GM18951 (cell line): Measurements from ENCODE around the gene ARHGEF10L.

ENCODE experiments used
- POLR2A ChIP-seq: IDR thresholded peaks from 4 replicates; pipeline ENCODE4 v1.6.1; 2011; ENCODE audit warnings: mild to moderate bottlenecking; ENCODE audit not compliant: insufficient read length, insufficient read depth; ENCODE audit errors: extremely low read depth
- in situ Hi-C: fragments of 300-500 bp; cut with MboI; formaldehyde crosslinking; loops from one replicate; pipeline ENCODE4 v1.12.0; 2022; ENCODE audit warnings: low sequenced_read_pairs, mixed read lengths, inconsistent platforms; ENCODE audit not compliant: unreplicated experiment

The ARHGEF10L gene

DNA sequence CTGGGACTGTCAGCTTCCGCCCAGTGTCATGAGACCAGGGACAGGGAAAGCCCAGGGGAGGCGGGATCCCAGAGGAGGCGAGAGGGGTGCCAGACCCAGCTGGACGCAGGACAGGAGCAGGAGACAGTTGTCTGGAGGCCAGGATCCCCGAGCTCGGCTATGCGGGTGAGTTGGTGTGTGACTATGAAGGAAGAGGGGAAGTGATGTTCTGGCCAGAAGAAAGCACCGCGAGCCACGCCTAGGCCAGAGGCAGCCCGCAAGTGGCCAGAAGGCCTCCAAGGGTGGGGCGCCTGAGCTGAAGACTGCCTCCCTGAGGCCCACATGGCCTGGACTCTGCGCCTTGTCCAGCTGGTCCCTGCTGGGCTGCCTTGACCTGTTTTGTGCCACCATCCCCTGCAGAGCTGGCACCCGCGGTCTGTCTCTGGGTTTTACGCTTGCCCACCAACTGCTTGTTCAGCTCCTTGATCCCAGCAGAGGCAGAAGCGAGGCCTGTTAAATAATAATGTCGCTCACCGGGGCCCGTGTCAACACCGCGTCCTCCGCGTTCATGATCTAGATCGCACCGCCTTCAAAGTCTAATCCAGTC, 130.5 kb downstream of the ARHGEF10L start:
- in situ Hi-C loops: loop anchor here (25.0 kb wide), 1 partner anchor 442 kb away; the partner anchor contains the start of gene IGSF21
- no peak for TF ChIP-seq POLR2A

DNA sequence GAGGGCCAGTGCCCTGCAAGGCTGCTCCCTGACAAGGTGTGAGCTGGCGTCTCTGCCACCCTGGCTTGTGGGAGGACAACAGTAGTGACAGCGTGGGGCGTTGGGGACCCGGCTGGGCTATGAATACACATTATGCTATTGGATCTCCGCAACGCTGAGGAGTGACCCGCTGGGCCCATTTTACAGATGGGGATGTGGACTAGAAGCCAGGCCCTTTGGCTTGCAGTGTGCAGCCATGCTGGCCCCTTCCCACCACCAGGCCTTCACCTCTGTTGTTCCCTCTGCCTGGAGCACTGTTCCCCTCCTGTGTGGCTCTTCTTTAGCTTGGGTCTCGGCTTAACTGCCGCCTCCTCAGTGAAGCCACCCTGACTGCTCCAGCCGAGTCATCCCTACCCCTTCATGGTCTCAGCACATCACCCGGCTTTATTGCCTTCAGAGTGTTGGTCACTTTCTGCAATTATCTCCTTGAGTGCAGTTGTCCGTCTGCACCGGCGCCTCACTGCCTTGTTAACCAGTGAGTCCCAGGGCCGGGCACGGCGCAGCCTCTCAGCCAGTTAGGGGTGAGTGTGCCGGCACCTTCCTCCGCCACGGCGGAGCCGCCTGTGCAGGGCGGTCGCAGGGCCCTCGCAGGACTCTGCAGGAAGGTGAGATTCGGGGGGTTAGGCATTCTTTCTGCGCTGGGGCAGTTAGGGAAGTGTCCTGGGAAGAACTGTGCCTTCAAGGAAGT, 131.3 kb downstream of the ARHGEF10L start:
- TF ChIP-seq POLR2A: no peak
- in situ Hi-C loops: loop anchor here (25.0 kb wide), 1 partner anchor 442 kb away; the partner anchor contains the start of gene IGSF21

DNA sequence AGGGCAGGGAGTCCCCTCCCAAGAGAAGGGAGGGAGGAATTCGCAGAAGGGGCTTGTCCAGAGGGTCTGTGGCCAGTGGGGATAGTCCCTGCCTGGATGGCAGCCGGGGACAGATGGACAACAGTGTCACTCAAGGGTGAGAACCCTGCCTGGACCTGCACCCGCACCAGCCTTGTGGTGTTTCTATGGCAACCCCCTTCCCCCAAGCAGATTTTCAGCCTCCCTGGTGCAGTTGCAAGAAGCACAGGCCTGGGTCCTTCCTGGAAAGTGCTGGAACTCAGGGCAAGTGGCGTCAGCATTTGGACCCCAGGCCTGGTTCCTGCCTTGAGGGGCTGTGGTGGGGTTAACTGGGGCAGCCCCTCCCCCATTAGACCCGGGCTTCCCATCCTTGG, 131.8 kb downstream of the ARHGEF10L start:
- no peak for TF ChIP-seq POLR2A
- in situ Hi-C loops: loop anchor here (25.0 kb wide), 1 partner anchor 441 kb away; the partner anchor contains the start of gene IGSF21

DNA sequence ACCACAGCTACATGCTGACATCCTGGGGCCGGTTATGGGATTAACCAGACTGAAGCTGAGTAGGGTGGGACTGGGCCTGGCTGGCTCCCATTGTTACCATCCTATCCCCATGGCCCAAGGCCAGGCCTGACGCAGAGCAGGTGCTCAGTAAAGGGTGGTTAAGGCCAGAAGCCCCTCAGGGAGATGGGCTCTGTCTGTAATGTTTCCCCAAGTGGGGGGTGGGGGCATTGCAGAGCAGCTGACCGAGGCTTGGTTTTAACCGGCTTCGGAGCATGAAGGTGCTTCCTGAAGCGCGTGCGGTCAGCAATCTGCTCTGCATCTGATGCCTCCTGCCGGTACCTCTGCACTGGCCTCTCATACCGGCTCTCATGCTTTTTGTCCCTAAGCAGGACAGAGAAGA, 132.2 kb downstream of the ARHGEF10L start:
- in situ Hi-C loops: loop anchor here (25.0 kb wide), 1 partner anchor 441 kb away; the partner anchor contains the start of gene IGSF21
- TF ChIP-seq POLR2A: no peak

DNA sequence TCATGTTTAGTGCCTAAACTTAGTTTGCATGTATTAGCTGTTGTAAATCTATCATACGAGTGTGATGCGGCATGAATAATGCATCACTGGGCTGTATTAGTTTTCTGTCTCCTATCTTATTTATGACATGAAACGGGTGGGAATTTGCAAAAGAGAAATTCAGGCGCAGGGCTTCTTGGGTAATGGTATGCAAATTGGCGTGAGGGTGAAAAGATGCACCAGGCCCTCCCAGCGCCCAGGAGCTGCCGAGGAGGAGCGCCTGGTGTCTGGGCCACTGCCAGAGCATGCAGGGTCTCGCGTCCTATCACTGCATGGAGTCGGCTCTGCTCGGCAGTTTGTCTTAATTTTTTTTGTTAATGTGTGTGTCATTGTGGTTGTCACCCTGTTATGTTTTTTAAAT, 132.7 kb downstream of the ARHGEF10L start:
- in situ Hi-C loops: loop anchor here (25.0 kb wide), 1 partner anchor 440 kb away; the partner anchor contains the start of gene IGSF21
- no peak for TF ChIP-seq POLR2A

DNA sequence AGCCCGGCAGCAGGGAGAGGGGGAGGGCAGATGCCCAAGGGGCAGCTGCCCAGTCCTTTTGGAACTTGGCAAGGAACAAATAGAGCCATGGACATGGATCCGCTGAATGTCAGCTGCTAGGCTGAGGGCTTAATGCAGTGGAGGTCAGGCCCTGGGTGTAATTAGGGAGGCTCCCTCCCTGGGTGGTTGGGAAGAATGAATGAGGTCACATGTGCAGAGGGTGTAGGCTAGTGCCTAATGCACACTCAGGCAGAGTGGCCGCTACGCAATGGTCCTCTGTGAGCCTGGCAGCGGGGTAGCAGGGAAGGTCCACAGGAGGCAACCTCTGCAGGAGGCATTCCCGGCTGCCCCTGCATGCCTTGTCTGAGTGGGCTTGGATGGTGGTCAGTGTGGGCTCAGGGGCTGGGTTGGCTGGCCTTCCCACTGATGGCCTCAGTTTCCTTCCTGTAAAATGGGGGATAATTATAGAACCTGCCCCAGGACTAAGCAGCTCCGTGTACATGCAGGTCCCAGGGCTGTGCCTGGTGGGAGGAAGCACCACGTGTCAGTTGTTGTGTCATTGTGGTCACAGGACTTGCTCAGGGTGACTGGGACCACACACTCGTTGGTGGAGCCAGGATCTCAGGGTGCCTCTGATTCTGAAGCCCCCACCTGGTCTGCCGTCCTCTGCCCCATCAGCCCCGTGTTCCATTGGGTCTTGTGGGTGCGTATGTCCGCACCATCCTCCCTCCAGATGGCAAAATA, 134.0 kb downstream of the ARHGEF10L start:
- TF ChIP-seq POLR2A: no peak
- in situ Hi-C loops: loop anchor here (25.0 kb wide), 1 partner anchor 439 kb away; the partner anchor contains the start of gene IGSF21

DNA sequence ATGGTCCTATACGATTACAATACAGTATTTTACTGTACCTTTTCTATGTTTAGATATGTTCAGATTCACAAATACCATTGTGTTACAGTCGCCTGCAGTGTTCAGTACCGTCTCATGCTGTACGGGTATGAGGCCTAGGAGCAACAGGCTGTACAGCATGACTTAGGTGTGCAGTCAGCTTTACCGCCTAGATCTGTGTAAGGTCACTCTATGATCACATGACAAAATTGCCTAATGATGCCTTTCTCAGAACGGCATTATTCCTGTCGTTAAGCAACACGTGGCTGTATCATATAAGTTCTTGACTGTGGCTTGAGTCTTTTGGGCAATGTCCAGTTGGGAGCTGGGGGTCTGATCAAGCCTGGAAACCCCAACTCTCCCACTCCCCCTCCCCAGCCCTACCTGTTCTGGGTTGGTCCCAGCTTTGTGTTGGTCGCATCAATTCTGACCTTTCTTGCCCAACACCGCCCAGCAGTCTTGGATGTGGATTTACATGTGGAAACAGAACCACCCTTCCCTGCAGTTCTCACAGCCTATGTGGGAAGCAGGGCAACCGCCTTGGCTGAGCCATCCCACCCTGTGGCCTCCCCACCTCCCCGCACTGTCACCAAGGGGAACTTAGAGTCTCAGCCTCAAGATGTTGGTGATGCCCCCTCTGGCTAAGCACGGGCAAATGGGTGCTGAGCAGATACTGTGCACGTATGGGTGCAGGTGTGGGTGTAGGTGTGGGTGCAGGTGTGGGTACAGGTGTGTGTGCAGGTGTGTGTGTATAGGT, 135.4 kb downstream of the ARHGEF10L start:
- no peak for TF ChIP-seq POLR2A
- in situ Hi-C loops: loop anchor here (25.0 kb wide), 1 partner anchor 437 kb away; the partner anchor contains the start of gene IGSF21

DNA sequence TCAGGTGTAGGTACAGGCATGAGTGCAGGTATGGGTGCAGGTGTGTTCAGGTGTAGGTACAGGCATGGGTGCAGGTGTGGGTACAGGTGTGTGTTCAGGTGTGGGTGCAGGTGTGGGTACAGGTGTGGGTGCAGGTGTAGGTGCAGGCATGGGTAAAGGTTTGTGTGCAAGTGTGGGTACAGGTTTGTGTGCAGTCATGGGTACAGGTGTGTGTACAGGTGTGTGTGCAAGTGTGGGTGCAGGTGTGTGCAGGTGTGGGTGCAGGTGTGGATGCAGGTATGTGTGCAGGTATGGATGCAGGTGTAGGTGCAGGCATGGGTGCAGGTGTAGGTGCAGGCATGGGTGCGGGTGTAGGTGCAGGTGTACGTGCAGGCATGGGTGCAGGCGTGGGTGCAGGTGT, 136.2 kb downstream of the ARHGEF10L start:
- in situ Hi-C loops: no loop called here
- TF ChIP-seq POLR2A: no peak

DNA sequence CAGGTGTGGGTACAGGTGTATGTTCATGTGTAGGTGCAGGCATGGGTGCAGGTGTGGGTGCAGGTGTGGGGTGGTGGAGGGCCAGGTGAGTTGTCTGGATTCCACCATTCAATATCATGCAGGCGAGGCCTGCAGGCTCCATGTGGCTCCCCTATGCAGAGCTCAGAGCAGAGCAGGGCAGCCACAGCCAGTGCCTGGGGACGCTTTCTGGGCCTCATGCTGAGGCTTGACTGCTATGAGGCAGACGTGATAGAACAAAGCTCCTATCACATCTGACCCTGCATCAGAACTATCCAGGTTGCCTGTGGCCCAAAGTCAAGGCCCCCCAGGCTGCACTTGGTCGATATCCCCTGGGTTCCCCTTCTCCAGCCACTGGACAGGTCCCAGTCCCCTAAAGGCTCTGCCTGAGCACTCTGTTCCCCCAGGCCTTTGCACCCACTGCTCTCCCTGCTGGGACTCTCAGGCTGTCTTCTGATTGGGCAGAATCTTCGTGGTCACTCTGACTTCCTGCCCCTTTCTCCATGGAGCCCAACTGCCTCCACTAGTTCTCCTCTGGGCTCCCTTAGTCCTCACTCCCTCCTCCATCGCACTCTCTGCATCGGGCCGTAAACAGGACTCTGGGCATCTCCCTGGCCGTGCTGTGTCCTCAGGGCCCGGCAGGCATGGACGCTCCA, 137.0 kb downstream of the ARHGEF10L start:
- in situ Hi-C loops: no loop called here
- no peak for TF ChIP-seq POLR2A

DNA sequence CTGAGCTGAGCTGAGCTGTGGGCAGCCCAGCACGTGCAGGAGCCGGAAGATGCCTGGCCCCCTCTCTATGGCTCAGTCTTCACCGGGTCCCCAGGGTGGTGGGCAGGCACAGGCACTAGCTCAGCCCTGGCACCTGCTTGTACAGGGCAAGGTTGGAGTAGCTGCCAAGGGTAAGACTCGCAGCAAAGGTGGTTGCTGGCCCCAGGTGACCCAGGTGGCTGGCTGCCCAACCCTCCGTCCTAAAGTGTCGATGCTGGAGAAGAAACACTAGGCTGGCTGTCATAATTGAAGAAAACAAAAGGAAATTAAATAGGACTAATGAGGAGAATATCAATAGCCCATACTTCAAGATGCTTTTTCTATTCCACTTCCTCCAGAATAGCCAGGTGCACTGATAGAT, 138.5 kb downstream of the ARHGEF10L start:
- TF ChIP-seq POLR2A: no peak
- in situ Hi-C loops: no loop called here

DNA sequence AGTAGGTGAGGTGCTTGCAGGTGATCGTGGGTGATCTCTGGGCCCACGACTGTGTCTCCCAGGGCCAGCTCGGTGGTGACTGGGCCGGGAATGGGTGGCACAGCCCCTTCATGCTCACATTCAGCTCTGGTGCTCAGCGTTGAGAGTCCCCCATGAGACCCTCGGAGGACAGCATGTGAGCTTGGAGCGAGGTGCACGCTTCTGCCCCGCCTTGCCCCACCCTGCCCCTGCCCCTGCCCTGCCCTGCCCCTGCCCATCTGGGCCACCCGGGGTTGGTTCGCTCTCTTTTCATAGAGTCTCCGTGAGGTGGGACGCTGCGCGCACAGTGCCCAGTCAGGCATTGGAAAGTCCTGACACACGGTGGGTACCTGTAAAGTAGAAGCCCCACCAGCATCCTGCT, 140.4 kb downstream of the ARHGEF10L start:
- in situ Hi-C loops: no loop called here
- TF ChIP-seq POLR2A: no peak

DNA sequence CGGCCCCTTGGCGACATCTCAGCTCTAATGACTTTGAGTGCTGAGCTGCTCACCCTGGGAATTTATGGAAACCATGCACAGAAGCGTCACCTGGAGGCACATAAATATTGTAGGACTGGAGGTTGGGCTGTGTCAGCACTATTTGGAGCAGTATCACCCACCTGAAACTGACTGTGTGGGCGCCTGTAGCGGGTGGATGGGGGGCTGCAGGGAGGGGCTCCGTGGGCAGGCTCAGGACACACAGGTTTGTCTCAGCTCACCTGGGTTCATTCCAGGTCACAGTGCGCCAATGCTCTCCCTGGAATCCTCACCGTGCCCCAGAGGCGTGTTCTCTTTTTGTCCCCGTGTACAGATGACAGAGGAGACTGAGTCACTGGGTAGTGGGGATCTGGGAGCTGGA, 140.8 kb downstream of the ARHGEF10L start:
- no peak for TF ChIP-seq POLR2A
- in situ Hi-C loops: no loop called here
